Lung (tissue), 12 donors: ENCODE results near the gene COL4A1. TPM values are rescaled to one million over a fixed set of nuclear protein-coding genes. Genes with fewer than 3 reads are reported as not detected.

Experiments
- ATAC-seq: fragments of 200-7000 bp; cut with Tn5 transposase; one replicate; pipeline ENCODE4 v1.9.1; 2020; ENCODE audit warnings: moderate number of reproducible peaks; ENCODE audit not compliant: insufficient read depth, low FRiP score
- DNase-seq, 3 donors: peaks; one replicate each; pipeline ENCODE4 v3.0.0-alpha.2; 2013 to 2017
- H3K27ac ChIP-seq, 2 donors: one replicate each; pipeline ENCODE4 v1.5.1; 2013; ENCODE audit warnings: mild to moderate bottlenecking in 2 of 2, moderate library complexity in 2 of 2, control low read depth in 1 of 2, inconsistent platforms in 1 of 2, low read depth in 1 of 2, low read length in 1 of 2
- H3K27me3 ChIP-seq, 3 donors: one replicate each; pipeline ENCODE4 v1.5.1; 2013; ENCODE audit warnings: low read length in 2 of 3; ENCODE audit not compliant: control insufficient read depth in 3 of 3, insufficient read depth in 3 of 3
- H3K36me3 ChIP-seq, 4 donors: one replicate each; pipeline ENCODE4 v1.5.1; 2013; ENCODE audit warnings: low read length in 4 of 4, mild to moderate bottlenecking in 1 of 4, moderate library complexity in 1 of 4; ENCODE audit not compliant: control insufficient read depth in 4 of 4, insufficient read depth in 4 of 4
- H3K4me1 ChIP-seq, 5 donors: one replicate each; pipeline ENCODE4 v1.5.1; 2013; ENCODE audit warnings: low read length in 5 of 5, mild to moderate bottlenecking in 2 of 5, moderate library complexity in 1 of 5; ENCODE audit not compliant: control insufficient read depth in 5 of 5, insufficient read depth in 5 of 5
- H3K4me3 ChIP-seq: one replicate; pipeline ENCODE4 v1.5.1; 2013; ENCODE audit warnings: mild to moderate bottlenecking, control low read depth, moderate library complexity
- H3K9ac ChIP-seq, 2 donors: one replicate each; pipeline ENCODE4 v1.5.1; 2013; ENCODE audit warnings: low read length in 2 of 2, control low read depth in 1 of 2; ENCODE audit not compliant: insufficient read depth in 1 of 2
- H3K9me3 ChIP-seq, 4 donors: one replicate each; pipeline ENCODE4 v1.5.1; 2013; ENCODE audit warnings: low read length in 3 of 4, mild to moderate bottlenecking in 1 of 4, moderate library complexity in 1 of 4; ENCODE audit not compliant: control insufficient read depth in 4 of 4, insufficient read depth in 3 of 4
- WGBS, 2 donors: extraction: QIAGEN DNeasy Blood & Tissue Kit; methylation state at CpG; one replicate each; pipeline ENCODE4 v1.1.7; 2013; 5-methylcytosine and 5-hydroxymethylcytosine counted together
- polyA plus RNA-seq, 2 donors: library from polyadenylated mRNA; stranded (reverse); fragments of 200-250 nt; gene quantifications; one replicate each; pipeline ENCODE4 v1.2.1, GENCODE V29; 2013
- total RNA-seq, 2 donors: library from RNA; depleted of rRNA in 1 of 2; stranded (reverse); fragments of >200 nt in 1 of 2; gene quantifications; one replicate each; pipeline ENCODE4 v1.2.1, GENCODE V29; 2014 to 2021
- TF ChIP-seq, protein P1 (sequence below): IDR thresholded peaks from 2 replicates; pipeline ENCODE4 v1.5.1; 2012; ENCODE audit warnings: mild to moderate bottlenecking; ENCODE audit errors: control extremely low read depth, extremely low read depth
- donor health status: control.
- donor health status: control.
- donor health status: Bipolar disorder and iron deficiency.
- donor health status: healthy.
- donor health status: DM: yes; HTN: yes; CAD: no.

COL4A1 gene
- total and polyA plus RNA-seq, 4 donors: 114 to 1,051 (median 318) TPM

DNA sequence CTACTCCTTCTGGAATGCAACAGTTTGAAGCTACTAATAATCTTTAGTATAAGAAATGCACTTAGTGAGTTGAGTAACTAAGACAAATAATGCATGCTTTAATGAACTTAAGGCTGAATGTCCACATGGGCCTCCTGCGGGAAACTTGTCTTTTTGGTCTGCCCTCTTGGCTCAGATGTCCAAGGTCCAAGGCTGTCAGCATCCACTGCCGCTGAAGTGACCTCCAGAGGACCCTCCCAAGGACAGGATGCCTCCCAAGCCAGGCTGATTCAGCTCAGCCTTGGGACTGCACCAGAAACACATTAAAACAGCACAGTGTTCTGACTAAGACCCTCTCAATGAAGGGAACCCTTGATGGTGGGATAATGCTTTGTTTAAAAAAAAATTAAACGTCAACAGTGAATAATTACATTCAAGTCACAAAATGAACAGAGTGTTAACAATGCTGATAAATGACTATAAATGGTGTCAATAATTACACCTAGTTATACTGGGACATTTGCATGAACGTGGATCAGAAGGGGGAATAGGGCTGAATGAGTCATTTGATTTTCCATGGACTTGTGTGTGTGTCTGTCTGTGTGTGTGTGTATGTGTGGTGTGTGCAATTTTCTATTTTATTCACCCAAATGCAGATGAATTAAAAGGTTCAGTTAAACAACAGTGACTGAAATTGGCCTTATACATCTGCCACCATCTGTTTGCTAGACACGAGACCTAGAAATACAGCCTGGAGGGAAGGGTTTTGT is 150.5 kb downstream of the COL4A1 start:
- H3K4me1 ChIP-seq: peaks cover 0 to 4% (median 0%) of the 10 kb centered on the region in 5 donors
- no peak overlapping the region for H3K4me3 ChIP-seq
- 75 to 81% methylated on average over 5 of the region's 5 CpGs for WGBS, 2 donors
- DNase-seq: peak in 1 of 3 donors; percentile 16
- TF ChIP-seq, protein P1, sequence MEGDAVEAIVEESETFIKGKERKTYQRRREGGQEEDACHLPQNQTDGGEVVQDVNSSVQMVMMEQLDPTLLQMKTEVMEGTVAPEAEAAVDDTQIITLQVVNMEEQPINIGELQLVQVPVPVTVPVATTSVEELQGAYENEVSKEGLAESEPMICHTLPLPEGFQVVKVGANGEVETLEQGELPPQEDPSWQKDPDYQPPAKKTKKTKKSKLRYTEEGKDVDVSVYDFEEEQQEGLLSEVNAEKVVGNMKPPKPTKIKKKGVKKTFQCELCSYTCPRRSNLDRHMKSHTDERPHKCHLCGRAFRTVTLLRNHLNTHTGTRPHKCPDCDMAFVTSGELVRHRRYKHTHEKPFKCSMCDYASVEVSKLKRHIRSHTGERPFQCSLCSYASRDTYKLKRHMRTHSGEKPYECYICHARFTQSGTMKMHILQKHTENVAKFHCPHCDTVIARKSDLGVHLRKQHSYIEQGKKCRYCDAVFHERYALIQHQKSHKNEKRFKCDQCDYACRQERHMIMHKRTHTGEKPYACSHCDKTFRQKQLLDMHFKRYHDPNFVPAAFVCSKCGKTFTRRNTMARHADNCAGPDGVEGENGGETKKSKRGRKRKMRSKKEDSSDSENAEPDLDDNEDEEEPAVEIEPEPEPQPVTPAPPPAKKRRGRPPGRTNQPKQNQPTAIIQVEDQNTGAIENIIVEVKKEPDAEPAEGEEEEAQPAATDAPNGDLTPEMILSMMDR: no peak
- no peaks in the 10 kb centered on the region for H3K9me3 ChIP-seq
- no peaks in the 10 kb centered on the region for H3K27me3 ChIP-seq
- no peak overlapping the region for H3K27ac ChIP-seq
- no peak overlapping the region for H3K9ac ChIP-seq
- no peak for ATAC-seq
- H3K36me3 ChIP-seq: peaks cover 24 to 48% (median 30%) of the 10 kb centered on the region in 4 donors

DNA sequence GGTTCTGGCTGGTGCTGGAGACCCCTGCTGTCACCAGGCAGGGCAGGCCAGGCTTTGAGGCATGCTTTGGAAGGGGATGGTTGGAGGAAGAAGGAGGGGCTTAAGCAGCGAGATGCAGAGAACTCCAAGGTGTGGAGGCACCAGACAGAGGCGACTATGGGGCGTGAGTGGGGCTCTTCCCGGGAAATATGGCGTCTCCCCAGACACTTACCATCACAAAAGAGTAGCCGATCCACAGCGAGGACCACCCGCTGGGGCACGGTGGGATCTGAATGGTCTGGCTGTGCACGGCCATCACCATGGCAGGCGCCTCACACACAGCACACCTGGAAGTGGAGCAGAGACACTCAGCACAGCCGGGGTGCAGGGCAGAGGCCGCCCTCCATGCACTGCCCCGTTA is 151.9 kb downstream of the COL4A1 start:
- Histone ChIP-seq H3K36me3 (peaks cover 26 to 49% (median 29%) of the 10 kb centered on the region in 4 donors), H3K4me3 (no peak overlapping the region), H3K4me1 (peaks cover 0 to 4% (median 0%) of the 10 kb centered on the region in 5 donors), H3K9me3 (no peaks in the 10 kb centered on the region), H3K27ac (no peak overlapping the region), H3K27me3 (no peaks in the 10 kb centered on the region), H3K9ac (no peak overlapping the region)
- TF ChIP-seq, protein P1: no peak
- 96 to 98% methylated on average over 14 of the region's 14 CpGs for WGBS, 2 donors
- no peak for ATAC-seq
- DNase-seq: no peak

DNA sequence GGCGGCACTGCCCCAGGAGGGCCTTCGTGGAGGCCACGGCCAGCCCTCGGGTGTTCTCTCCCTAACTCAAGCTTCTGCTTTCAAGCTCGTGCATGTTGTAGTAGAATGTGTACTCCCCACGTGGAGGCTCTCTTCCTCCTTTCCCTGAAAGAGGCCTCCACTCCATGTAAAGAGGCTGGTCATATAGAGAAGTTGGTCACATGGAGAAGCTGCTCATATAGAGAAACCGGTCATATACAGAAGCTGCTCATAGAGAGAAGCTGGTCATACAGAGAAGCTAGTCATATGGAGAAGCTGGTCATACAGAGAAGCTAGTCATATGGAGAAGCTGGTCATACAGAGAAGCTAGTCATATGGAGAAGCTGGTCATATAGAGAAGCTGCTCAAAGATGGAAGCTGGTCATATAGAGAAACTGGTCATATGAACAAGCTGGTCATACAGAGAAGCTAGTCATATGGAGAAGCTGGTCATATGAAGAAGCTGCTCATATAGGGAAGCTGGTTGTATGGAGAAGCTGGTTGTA is 152.5 kb downstream of the COL4A1 start:
- WGBS, 2 donors: 51 to 78% methylated on average over 7 of the region's 7 CpGs
- TF ChIP-seq, protein P1: no peak
- H3K4me1 ChIP-seq: peaks cover 0 to 4% (median 0%) of the 10 kb centered on the region in 5 donors
- peaks cover 24 to 49% (median 26%) of the 10 kb centered on the region in 4 donors for H3K36me3 ChIP-seq
- ATAC-seq: no peak
- H3K4me3 ChIP-seq: no peak overlapping the region
- DNase-seq: no peak
- no peaks in the 10 kb centered on the region for H3K9me3 ChIP-seq
- H3K27me3 ChIP-seq: no peaks in the 10 kb centered on the region
- H3K27ac ChIP-seq: no peak overlapping the region
- no peak overlapping the region for H3K9ac ChIP-seq
